Measurements from ENCODE around the gene NCKAP5.
"Not testable (repeated sequence)": the region's sequence is repeated elsewhere in the genome, so short reads cannot be mapped to it uniquely, and the experiment has no call there.

NCKAP5 gene

GRCh38 chr2:133241224-133241571 is 327.1 kb downstream of the NCKAP5 start:
- no peak for DNase-seq (ENCODE audit: insufficient read length)
- no peak for FAIRE-seq
- TF ChIP-seq POLR2AphosphoS5 (IDR thresholded peaks at IDR 0.05; ENCODE audit: low read depth, low read length) (no peak), TAF1 (IDR thresholded peaks at IDR 0.05; ENCODE audit: borderline replicate concordance, low read depth, low read length) (no peak), POLR2A (IDR thresholded peaks at IDR 0.05; ENCODE audit: low read depth, low read length) (no peak)

GRCh38 chr2:133240491-133241223 is 327.6 kb downstream of the NCKAP5 start:
- FAIRE-seq (no peak), DNase-seq (ENCODE audit: insufficient read length) (no peak)
- no peak for TF ChIP-seq POLR2A (IDR thresholded peaks at IDR 0.05; ENCODE audit: low read depth, low read length)
- TF ChIP-seq POLR2AphosphoS5 (IDR thresholded peaks at IDR 0.05; ENCODE audit: low read depth, low read length) = no peak

DNA sequence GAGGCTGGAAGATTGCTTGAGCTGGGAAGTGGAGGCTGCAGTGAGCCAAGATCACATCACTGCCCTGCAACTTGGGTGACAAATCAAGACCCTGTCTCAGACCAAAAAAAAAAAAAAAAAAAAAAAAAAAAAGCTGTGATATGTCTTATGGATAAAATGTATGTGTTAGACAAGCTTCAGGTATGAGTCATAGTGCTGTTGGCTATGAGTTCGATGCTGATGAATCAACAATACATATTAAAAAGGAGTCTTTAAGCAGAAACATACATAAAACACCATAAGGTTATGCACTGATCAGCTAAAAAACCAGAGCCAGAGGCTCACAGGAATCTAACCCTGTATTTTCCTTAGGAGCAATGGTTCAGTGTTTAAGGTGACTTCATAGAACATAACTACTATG is 332.3 kb downstream of the NCKAP5 start:
- TF ChIP-seq POLR2AphosphoS5 (IDR thresholded peaks at IDR 0.05; ENCODE audit: low read depth, low read length) (no peak), TAF1 (IDR thresholded peaks at IDR 0.05; ENCODE audit: borderline replicate concordance, low read depth, low read length) (no peak), POLR2A (IDR thresholded peaks at IDR 0.05; ENCODE audit: low read depth, low read length) (no peak)
- DNase-seq (ENCODE audit: insufficient read length) (no peak), FAIRE-seq (no peak)

GRCh38 chr2:133232556-133232955 is 335.7 kb downstream of the NCKAP5 start:
- DNase-seq (ENCODE audit: insufficient read length) = no peak
- TF ChIP-seq POLR2A (IDR thresholded peaks at IDR 0.05; ENCODE audit: low read depth, low read length) (no peak), TAF1 (IDR thresholded peaks at IDR 0.05; ENCODE audit: borderline replicate concordance, low read depth, low read length) (no peak), POLR2AphosphoS5 (IDR thresholded peaks at IDR 0.05; ENCODE audit: low read depth, low read length) (no peak)
- no peak for FAIRE-seq

- FAIRE-seq = no peak
- DNase-seq (ENCODE audit: insufficient read length) = no peak
- TF ChIP-seq POLR2A (IDR thresholded peaks at IDR 0.05; ENCODE audit: low read depth, low read length) (no peak), TAF1 (IDR thresholded peaks at IDR 0.05; ENCODE audit: borderline replicate concordance, low read depth, low read length) (no peak), POLR2AphosphoS5 (IDR thresholded peaks at IDR 0.05; ENCODE audit: low read depth, low read length) (no peak)
Measured at GRCh38 chr2:133231264-133231663, 337.0 kb downstream of the NCKAP5 start.

DNA sequence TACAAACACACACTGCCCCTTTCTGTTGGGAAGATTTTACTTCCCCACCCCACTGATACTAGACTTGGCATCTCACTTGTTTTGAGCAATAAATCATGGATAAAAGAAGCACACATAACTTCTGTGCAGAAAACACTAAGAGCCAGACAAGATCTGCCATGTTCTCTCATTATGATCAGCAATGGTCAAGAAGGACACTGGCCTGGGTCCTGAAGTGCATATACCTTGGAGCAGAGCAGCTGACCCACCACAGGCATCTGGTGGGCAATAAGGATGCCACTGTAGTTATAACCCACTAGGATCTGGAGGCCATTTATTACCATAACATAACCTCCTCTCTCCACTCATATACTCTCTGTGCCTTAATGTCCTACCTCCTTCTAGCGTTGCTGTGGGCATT is 338.3 kb downstream of the NCKAP5 start:
- no peak for FAIRE-seq
- TF ChIP-seq POLR2A (IDR thresholded peaks at IDR 0.05; ENCODE audit: low read depth, low read length) (no peak), TAF1 (IDR thresholded peaks at IDR 0.05; ENCODE audit: borderline replicate concordance, low read depth, low read length) (no peak), POLR2AphosphoS5 (IDR thresholded peaks at IDR 0.05; ENCODE audit: low read depth, low read length) (no peak)
- DNase-seq (ENCODE audit: insufficient read length) = no peak

GRCh38 chr2:133223226-133223625 is 345.0 kb downstream of the NCKAP5 start:
- FAIRE-seq (no peak), DNase-seq (ENCODE audit: insufficient read length) (no peak)
- TF ChIP-seq POLR2AphosphoS5 (IDR thresholded peaks at IDR 0.05; ENCODE audit: low read depth, low read length) = no peak
- TF ChIP-seq TAF1 (IDR thresholded peaks at IDR 0.05; ENCODE audit: borderline replicate concordance, low read depth, low read length) = no peak
- TF ChIP-seq POLR2A (IDR thresholded peaks at IDR 0.05; ENCODE audit: low read depth, low read length) = no peak

DNA sequence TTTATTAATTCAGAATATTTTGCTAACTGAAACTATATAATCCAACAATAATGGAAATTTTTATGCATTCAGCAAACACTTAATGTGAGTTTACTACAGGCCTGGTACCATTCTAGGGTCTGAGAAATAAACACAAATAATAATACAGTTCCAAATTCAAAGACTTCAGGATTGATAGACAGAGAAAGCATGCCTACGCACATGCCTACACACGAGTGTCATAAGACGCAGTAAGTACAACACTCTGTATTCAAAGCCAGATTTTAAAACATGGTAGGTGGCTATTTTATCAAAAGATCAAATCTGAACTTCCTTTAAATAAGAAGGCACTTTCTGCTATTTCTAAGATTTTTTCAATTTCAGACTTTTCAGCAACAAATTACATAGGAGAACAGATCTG is 346.9 kb downstream of the NCKAP5 start:
- FAIRE-seq = no peak
- DNase-seq (ENCODE audit: insufficient read length) = no peak
- TF ChIP-seq TAF1 (IDR thresholded peaks at IDR 0.05; ENCODE audit: borderline replicate concordance, low read depth, low read length) (no peak), POLR2AphosphoS5 (IDR thresholded peaks at IDR 0.05; ENCODE audit: low read depth, low read length) (no peak), POLR2A (IDR thresholded peaks at IDR 0.05; ENCODE audit: low read depth, low read length) (no peak)

- DNase-seq (ENCODE audit: insufficient read length) (no peak), FAIRE-seq (no peak)
- no peak for TF ChIP-seq POLR2AphosphoS5 (IDR thresholded peaks at IDR 0.05; ENCODE audit: low read depth, low read length)
- no peak for TF ChIP-seq TAF1 (IDR thresholded peaks at IDR 0.05; ENCODE audit: borderline replicate concordance, low read depth, low read length)
- no peak for TF ChIP-seq POLR2A (IDR thresholded peaks at IDR 0.05; ENCODE audit: low read depth, low read length)
Measured at GRCh38 chr2:133218204-133218603, 350.1 kb downstream of the NCKAP5 start.

DNA sequence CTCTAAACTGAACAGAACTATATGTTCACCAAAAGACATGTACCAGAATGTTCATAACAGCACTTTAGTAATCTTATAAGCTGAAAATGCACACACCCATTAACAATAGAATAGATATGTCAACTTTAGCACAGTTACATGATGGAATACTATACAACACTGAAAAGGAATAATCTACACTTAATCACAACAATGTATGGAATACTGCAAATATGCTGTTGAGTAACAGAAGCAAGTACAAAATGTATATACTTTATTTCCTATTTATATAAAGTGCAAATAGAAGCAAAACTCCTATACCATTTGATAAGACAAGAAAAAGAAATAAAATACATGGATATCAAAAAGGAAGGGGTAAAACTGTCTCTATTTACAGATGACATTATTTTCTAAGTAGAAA is 352.8 kb downstream of the NCKAP5 start:
- no peak for TF ChIP-seq POLR2A (IDR thresholded peaks at IDR 0.05; ENCODE audit: low read depth, low read length)
- no peak for TF ChIP-seq TAF1 (IDR thresholded peaks at IDR 0.05; ENCODE audit: borderline replicate concordance, low read depth, low read length)
- TF ChIP-seq POLR2AphosphoS5 (IDR thresholded peaks at IDR 0.05; ENCODE audit: low read depth, low read length) = no peak
- no peak for FAIRE-seq
- no peak for DNase-seq (ENCODE audit: insufficient read length)

- DNase-seq (ENCODE audit: insufficient read length) (no peak), FAIRE-seq (no peak)
- TF ChIP-seq TAF1 (IDR thresholded peaks at IDR 0.05; ENCODE audit: borderline replicate concordance, low read depth, low read length) (no peak), POLR2AphosphoS5 (IDR thresholded peaks at IDR 0.05; ENCODE audit: low read depth, low read length) (no peak), POLR2A (IDR thresholded peaks at IDR 0.05; ENCODE audit: low read depth, low read length) (no peak)
Measured at GRCh38 chr2:133213651-133214050, 354.6 kb downstream of the NCKAP5 start.

GRCh38 chr2:133209325-133209724 is 358.9 kb downstream of the NCKAP5 start:
- no peak for DNase-seq (ENCODE audit: insufficient read length)
- TF ChIP-seq POLR2A (IDR thresholded peaks at IDR 0.05; ENCODE audit: low read depth, low read length) (no peak), TAF1 (IDR thresholded peaks at IDR 0.05; ENCODE audit: borderline replicate concordance, low read depth, low read length) (no peak), POLR2AphosphoS5 (IDR thresholded peaks at IDR 0.05; ENCODE audit: low read depth, low read length) (no peak)
- no peak for FAIRE-seq

GRCh38 chr2:133206666-133207065 is 361.6 kb downstream of the NCKAP5 start:
- DNase-seq (ENCODE audit: insufficient read length); FAIRE-seq: not testable (repeated sequence)

Measured in GM12892 (cell line).